NCI-H2227 (cell line): ENCODE data around the gene FOXK2.

Experiments
- DNase-seq: peaks from one replicate; lab custom pipeline; 2025; ENCODE audit not compliant: unreplicated experiment; lab: John Stamatoyannopoulos, UW

FOXK2 gene

GRCh38 chr17:82587234-82588086 lies 67.9 kb downstream of the FOXK2 start:
- no peak for DNase-seq

GRCh38 chr17:82588266-82589175 lies 69.0 kb downstream of the FOXK2 start:
- no peak for DNase-seq

GRCh38 chr17:82589851-82590180 lies 70.3 kb downstream of the FOXK2 start:
- no peak for DNase-seq

GRCh38 chr17:82590216-82590615 lies 70.7 kb downstream of the FOXK2 start:
- no peak for DNase-seq

- DNase-seq = no peak
Measured at GRCh38 chr17:82590881-82591539, 71.5 kb downstream of the FOXK2 start.

- no peak for DNase-seq
Measured at GRCh38 chr17:82592289-82592766, 72.8 kb downstream of the FOXK2 start.

- peak; percentile 72 for DNase-seq
Measured at GRCh38 chr17:82592767-82593589, 73.4 kb downstream of the FOXK2 start.

GRCh38 chr17:82593590-82594087 lies 74.1 kb downstream of the FOXK2 start:
- no peak for DNase-seq

GRCh38 chr17:82594571-82594970 lies 75.0 kb downstream of the FOXK2 start:
- no peak for DNase-seq

GRCh38 chr17:82595893-82596292 lies 76.4 kb downstream of the FOXK2 start:
- DNase-seq = no peak

- no peak for DNase-seq
Measured at GRCh38 chr17:82596296-82596695, 76.8 kb downstream of the FOXK2 start.

GRCh38 chr17:82596837-82597672 lies 77.5 kb downstream of the FOXK2 start:
- no peak for DNase-seq

GRCh38 chr17:82598256-82599119 lies 79.0 kb downstream of the FOXK2 start:
- DNase-seq = no peak

- DNase-seq = no peak
Measured at GRCh38 chr17:82599674-82600661, 80.4 kb downstream of the FOXK2 start.

- DNase-seq = no peak
Measured at GRCh38 chr17:82600731-82601446, 81.4 kb downstream of the FOXK2 start.

GRCh38 chr17:82601447-82602000 lies 82.0 kb downstream of the FOXK2 start:
- DNase-seq = no peak
